ENCODE data around the gene TXNRD3.

TXNRD3 gene

DNA sequence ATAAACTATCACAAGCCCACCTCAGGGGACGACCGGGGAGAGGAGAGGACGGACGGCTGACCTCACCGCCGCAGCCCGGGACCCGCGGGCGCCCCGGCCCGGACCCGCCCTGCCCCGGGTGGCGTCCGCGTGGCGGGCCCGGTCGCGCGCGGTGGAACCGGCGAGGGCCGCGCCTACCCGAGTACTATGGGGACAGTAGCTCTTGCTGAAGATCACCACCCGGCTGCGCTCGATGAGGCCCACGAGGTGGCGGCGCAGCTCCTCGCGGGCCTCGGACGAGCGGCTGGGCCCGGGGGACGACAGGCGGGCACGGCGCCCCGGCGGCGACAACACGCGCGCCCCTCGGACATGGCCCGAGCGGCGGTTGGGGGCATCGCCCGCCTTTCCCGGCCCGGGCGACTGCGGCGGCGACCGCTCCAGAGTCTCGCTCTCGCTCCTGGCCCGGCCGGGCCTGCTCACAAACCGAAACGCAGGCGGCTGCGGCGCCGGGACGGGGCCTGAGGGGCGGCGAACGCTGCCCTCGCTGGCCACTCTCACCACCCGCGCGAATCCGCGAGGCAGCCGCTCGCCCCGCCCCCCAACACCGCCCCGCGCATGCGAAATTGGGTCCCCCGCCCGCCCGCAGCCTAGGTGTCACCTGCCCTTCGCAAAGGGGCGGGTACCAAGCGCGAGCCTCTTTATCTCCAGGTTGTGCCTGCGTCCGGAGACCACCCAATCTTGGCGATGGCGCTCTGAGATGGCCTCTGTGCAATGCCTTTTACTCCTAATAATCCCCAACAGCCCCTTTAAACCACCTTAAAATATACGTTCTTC lies at the start of gene TXNRD3:
TSS of gene TXNRD3 (minus strand) at position 554 of the 813 bp plus-strand sequence.
- FAIRE-seq (no peak), DNase-seq (ENCODE audit: insufficient read length, low spot score) (peak; percentile 82)
- peak; percentile 88 for TF ChIP-seq POLR2A (IDR thresholded peaks at IDR 0.05; ENCODE audit: low read depth, low read length)

DNA sequence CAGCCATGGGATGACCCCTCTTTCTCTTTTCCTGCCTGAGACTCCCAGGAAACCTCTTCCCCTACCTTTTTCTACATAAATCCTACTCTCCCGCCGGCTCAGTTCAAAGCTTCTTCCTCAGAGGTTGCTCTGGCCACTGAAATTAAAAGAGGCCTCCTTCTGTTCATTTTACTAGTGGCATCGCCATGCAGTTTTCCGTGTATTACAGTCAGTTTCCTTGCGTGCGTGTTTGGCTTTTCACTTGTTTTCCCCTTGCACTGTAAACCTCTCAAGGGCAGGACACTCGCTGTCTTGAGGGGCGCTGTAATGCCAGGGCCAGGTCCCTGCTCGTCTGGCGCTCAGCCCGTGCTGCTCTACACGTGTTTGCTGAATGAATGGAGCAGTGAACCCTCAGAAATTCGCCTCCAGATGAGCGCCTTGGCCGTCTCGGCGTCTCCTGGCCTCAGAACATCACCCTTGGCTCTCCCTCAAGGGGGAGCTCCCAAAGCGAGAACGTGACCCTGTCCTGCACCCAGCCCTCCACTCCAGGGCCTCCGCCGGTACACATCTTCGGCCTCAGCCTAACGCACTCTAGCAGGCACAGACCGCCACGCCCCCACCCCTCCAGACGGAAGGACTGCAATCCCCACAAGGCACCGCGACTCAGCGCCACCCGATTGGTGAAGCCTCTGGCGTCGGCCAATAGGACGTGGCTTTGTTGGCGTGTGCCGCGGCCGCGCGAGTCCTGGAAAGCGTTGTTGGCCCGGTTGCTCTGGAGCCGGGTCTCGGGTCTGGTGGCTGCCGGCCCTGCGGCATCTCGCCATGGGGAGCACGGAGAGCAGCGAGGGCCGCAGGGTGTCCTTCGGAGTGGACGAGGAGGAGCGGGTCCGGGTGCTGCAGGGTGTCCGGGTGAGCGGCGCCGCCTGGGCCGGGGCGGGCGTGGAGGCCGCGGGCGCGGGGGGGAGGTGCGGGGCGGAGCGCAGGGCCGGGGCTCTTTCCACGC lies 48.9 kb upstream of the TXNRD3 start, which contains the start of gene CHCHD6:
TSS of gene CHCHD6 (plus strand) at position 729 of the 982 bp plus-strand sequence. CDS start at position 802, 73 bp downstream.
- DNase-seq (ENCODE audit: insufficient read length, low spot score) (peak; percentile 98), FAIRE-seq (peak; percentile 75)
- TF ChIP-seq POLR2A (IDR thresholded peaks at IDR 0.05; ENCODE audit: low read depth, low read length), result peak; percentile 25; the same call in 1 of the 2 replicates

DNA sequence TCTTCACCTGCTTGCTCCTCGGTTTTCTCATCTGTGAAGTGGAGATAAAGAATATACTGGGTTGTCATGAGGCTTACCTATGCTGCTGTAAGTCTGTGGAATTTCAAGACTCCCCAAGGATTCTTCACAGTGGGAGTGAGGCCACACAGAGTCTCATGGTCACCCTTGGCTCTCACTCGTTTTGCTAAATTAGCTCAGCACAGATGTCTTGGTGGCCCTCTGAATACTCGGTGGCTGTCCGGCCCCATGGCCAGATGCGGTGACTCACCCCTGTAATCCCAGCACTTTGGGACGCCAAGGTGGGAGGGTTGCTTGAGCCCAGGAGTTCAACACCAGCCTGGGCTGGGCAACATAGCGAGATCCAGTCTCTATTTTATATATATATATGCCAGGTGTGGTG lies 44.1 kb upstream of the TXNRD3 start:
- DNase-seq (ENCODE audit: insufficient read length, low spot score) (no peak), FAIRE-seq (no peak)
- TF ChIP-seq POLR2A (IDR thresholded peaks at IDR 0.05; ENCODE audit: low read depth, low read length), result no peak

DNA sequence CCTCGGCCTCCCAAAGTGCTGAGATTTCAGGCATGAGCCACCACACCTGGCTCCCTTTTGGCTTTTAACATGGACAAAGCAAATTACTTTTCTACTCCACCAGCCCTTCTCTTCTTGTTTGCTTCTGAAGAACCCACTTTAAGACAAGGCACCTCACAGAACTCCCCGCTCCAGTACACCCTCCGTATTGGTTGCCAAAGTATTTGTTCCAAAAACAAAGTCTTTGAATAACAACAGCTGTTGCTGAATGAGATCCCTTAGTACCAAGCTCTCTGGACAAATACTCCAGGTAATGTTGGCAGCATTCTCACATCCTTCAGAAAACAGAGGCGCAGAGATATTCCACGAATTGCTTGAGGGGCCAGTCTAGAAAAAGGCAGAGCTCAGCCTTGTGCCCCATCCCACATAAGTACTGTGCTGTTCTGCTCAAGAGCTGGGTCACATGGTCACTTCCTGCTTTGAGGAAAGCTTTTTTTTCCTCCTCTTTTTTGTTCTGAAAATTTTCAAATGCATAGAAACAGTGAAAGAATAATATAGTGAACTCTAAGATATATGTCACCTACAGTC lies 41.9 kb upstream of the TXNRD3 start:
- no peak for TF ChIP-seq POLR2A (IDR thresholded peaks at IDR 0.05; ENCODE audit: low read depth, low read length)
- DNase-seq (ENCODE audit: insufficient read length, low spot score) (no peak), FAIRE-seq (no peak)

DNA sequence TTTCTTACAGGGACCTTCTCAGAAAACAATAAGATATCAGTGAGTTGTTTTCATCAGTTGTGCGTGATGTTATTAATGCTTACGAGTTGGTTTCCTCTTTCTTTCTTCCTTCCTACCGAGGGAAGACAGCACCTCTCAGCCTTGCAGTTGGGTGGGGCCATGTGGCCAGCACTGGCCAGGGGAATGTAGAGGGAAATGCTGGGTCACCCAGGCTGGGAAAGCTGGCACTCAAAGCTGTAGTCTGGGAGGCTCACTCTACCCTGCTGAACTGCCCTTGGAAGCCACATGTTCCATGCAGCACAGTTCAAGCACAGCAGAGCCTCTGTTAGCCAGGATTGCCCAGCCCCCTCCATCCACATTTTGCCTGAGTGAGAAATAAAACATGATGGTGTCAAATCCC lies 39.0 kb upstream of the TXNRD3 start:
- no peak for TF ChIP-seq POLR2A (IDR thresholded peaks at IDR 0.05; ENCODE audit: low read depth, low read length)
- no peak for FAIRE-seq
- DNase-seq (ENCODE audit: insufficient read length, low spot score), result no peak

DNA sequence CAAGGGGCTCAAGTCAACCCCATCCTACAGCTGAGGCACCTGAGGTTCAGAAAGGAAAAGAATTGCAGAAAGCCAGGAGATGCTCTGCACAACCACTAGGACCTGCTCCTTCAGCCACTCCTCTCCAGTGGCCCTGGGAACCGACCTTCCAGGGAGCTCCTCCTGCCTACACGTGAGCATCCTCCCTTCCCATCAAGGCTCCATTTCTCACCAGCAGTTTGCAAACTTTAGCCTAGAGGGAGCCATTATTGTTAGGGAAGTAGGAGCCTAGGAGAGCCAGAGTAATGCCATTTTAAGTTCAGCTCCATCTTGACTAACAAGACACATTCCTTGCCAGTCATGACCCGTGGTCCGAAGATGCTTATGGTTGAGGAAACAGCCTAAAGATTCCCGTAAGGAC lies 37.9 kb upstream of the TXNRD3 start:
- FAIRE-seq, result no peak
- no peak for DNase-seq (ENCODE audit: insufficient read length, low spot score)
- no peak for TF ChIP-seq POLR2A (IDR thresholded peaks at IDR 0.05; ENCODE audit: low read depth, low read length)

DNA sequence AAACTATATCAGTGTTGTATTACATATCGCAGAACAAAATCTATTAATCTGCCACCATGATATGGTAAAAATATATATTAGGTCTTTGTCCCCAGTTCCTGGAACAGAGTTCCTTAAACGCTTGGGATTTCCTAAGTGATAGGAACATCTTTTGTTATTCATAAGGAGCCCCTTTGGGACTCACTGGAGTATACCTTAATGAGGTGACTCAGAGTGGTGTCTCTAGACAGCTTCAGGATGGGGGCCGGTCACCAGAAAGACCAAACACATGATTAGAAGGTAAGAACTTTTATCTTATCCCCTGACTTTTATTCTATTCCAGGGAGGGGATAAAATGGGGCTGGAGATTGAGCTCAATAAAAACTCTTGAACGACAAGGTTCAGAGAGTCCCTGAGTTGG lies 36.8 kb upstream of the TXNRD3 start:
- FAIRE-seq (no peak), DNase-seq (ENCODE audit: insufficient read length, low spot score) (no peak)
- TF ChIP-seq POLR2A (IDR thresholded peaks at IDR 0.05; ENCODE audit: low read depth, low read length), result no peak

DNA sequence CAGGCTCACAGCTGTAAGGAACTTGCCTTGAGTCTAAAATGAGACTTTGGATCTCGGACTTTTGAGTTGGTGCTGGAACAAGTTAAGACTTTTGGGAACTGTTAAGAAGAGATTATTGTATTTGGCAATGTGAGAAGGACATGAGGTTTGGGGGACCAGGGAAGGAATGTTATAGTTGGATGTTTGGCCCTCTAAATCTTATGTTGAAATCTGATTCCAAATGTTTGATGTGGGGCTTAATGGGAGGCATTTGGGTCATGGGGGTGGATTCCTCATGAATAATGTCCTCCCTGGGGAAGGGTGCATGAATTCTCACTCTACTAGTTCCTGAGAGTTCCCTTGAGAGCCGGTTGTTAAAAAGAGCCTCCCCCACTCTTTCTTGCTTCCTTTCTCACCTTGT lies 30.6 kb upstream of the TXNRD3 start:
- FAIRE-seq, result no peak
- DNase-seq (ENCODE audit: insufficient read length, low spot score), result no peak
- TF ChIP-seq POLR2A (IDR thresholded peaks at IDR 0.05; ENCODE audit: low read depth, low read length), result no peak

DNA sequence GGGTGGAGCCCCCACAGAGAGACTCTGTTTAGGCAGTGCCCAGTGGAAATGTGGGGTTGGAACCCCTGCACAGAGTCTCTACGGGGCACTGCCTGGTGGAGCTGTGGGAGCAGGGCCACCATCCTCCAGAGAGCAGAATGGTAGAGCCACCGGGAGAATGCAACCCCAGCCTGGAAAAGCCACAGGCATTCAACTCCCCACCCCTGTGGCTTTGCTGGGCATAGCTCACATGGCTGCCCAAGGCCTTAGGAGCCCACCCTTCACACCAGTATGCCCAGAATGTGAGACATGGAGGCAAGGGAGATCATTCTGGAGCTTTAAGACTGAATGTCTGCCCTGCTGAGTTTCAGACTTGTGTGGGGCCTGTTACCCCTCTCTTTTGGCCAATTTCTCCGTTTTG lies 30.1 kb upstream of the TXNRD3 start:
- FAIRE-seq (no peak), DNase-seq (ENCODE audit: insufficient read length, low spot score) (no peak)
- TF ChIP-seq POLR2A (IDR thresholded peaks at IDR 0.05; ENCODE audit: low read depth, low read length), result no peak

DNA sequence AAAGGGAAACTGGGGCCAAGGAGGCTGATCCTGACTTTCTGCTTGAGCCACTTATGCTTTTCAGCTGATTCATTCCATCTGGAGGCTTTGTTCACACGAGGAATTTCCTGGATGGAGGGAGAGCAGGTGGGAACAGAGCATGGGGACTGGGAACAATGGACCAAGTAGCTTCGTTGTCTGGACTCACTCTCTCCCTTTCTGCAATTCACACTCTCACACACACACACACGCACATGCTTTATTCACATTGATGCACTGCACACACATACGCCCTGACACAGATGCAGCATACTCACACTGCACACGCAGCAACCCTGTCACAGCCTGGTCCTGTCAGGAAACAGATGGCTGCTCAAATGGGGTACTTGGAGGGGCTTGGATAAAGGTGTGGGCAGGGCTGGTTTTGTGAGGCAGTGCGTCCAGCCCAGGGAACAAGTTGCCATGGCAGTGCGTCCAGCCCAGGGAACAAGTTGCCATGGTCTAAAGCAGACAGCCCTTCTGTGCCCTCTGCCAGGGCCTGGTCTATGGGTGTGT lies 29.4 kb upstream of the TXNRD3 start:
- no peak for TF ChIP-seq POLR2A (IDR thresholded peaks at IDR 0.05; ENCODE audit: low read depth, low read length)
- FAIRE-seq (no peak), DNase-seq (ENCODE audit: insufficient read length, low spot score) (no peak)

DNA sequence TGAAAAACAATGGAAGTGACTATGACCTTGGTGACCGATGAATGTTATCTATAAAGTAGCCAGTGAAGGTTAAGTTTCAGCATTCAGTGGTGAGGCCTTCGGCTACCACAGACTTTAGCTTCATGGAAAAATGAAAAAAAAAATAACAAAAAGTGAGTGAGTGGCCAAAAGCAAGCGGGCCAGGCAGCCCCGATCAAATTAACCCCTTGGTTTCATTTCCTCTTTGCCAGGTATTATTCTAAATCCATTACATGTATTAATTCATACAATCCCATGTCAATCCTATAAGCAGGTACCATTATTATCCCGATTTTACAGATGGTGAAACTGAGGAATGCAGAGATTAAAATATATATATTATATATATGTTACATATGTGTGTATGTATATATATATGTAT lies 28.1 kb upstream of the TXNRD3 start:
- FAIRE-seq (no peak), DNase-seq (ENCODE audit: insufficient read length, low spot score) (no peak)
- TF ChIP-seq POLR2A (IDR thresholded peaks at IDR 0.05; ENCODE audit: low read depth, low read length), result no peak

DNA sequence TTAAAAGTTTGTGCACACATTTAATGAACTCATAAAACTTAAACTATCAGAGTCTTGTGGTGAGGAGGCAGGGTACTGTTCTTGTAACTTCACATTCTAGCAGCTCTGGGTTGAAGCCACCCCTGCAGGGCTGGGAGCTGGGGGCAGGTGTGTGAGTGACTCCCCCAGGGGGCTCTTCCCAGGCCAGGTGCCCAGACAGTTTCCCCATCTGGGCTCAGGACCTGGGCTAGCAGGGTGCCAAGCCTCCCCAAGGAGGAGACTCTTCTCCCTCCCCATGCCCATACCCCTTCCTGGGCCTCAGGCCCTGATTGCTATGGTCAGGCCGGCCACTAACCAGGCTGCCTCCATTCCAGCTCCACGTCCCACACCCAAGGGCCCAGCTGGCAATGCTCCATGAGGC lies 27.1 kb upstream of the TXNRD3 start:
- no peak for DNase-seq (ENCODE audit: insufficient read length, low spot score)
- TF ChIP-seq POLR2A (IDR thresholded peaks at IDR 0.05; ENCODE audit: low read depth, low read length), result no peak
- no peak for FAIRE-seq

DNA sequence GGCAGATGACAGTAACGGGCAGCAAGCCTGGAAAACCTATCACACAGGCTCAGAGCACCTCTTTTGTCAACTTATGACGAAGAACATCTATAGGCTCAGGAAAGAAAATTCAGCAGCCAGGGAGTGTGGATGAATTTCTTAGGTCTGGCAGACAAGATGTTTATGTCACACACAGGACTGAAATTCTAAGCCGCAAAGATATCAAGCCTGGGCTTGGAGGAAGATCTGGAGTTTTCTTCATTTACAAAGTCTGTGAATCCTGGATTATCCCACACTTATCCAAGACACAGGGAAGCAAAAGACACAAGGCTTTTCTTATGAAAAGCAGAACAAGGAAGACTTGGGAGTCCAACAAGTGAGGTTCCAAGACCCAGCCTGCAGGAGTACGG lies 25.7 kb upstream of the TXNRD3 start:
- FAIRE-seq (no peak), DNase-seq (ENCODE audit: insufficient read length, low spot score) (no peak)
- no peak for TF ChIP-seq POLR2A (IDR thresholded peaks at IDR 0.05; ENCODE audit: low read depth, low read length)

Measured in H54 (cell line).